CD4-positive, alpha-beta T cell treated with Interleukin-17A for 4 hours (primary cell): ENCODE measurements around the gene PTMS.

Experiments used
- DNase-seq: peaks from one replicate; pipeline ENCODE4 v3.0.0-alpha.2; 2020; ENCODE audit warnings: mixed read lengths

Gene PTMS

DNA sequence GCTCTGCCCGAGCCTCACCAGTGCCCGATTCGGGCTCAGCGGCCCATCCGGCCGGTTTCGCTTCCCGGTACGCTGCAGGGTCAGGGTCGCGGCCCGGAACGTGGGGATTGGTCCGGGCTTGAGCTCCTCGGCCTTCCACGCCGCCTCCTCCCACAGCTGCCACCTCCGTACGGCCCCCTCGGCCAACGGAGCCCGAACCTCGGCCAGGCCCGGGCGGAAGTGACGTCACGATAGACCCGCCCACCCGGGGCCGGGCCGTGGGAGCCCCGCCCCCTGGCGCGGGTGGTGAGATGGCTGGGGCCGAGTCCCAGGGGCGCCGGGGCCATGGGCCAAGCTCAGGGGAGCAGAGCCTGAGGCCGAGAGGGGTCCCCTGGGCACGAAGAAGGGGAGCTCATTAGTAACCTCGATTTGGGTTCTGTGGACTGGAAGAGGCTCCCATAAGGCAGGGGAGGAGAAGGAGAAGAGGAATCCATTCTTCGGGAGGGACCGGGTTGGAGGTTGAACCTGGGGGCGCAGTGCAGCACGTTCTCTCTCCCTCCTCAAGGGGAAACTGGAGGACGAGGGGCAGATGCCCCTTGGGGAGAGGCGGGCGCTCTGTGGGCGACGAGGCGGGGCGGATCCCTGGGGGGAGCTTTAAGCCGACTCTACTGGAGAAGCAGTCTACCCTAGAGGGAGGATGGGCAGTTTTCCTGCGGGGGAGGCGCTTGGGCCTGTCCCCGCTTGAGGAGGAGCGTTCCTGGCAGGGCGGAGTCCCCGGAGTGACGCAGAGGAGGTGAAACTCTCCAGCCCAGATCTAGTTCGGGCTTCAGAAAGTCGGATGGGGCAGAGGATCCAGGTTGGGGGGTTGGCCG, 13.0 kb upstream of the PTMS start, which contains the start of gene MLF2:
Gene MLF2 (minus strand): TSS at position 221 of the 851 bp plus-strand sequence. CDS start 807 bp downstream, outside the sequence.
- peak; percentile 98 for DNase-seq

DNA sequence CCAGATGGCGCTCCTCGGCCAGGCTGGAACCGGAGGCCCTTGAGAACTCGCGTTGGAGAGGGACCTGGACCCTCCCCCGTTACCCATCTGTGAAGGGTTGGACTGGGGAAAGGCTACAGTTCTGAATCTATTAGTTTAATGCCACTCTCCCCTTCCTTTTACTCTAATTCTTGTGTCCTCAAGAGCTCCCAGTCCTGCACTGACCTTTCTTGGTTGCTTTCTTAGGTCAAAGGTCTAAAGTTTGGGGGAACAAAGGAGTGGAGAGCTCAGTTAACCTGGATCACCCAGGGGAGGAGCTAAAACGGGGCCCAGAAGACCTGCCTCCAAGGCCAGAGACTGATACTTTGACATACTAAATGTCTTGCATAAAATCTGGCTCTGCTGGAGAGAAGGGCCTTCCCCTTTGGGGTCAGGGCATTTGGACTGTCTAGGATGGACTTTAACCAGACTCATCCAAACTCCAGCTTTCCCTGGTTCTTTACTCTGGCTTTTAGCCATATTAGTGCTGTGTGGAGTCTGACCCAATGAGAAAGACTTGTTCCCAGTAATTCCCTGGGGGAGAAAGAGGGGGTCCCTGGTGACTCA, 12.3 kb upstream of the PTMS start:
- no peak for DNase-seq

DNA sequence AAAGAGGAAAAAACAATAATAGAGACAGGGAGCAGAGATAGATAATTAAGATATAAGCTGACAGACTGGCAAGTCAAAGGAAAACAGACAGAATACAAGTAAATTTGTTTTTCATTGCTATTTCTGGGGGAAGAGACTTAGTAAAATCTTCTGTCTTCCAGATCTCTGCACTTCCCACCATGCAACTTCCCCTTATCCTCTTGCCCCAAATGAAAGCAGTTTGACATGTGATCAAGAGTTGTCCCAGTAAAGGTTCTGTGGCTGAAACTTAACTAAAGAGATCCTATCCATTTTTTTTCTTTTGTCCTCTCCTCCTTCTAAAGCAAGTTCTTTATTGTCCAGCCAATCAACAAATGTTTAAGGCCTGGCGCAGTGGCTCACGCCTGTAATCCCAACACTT, 11.8 kb upstream of the PTMS start:
- no peak for DNase-seq

DNA sequence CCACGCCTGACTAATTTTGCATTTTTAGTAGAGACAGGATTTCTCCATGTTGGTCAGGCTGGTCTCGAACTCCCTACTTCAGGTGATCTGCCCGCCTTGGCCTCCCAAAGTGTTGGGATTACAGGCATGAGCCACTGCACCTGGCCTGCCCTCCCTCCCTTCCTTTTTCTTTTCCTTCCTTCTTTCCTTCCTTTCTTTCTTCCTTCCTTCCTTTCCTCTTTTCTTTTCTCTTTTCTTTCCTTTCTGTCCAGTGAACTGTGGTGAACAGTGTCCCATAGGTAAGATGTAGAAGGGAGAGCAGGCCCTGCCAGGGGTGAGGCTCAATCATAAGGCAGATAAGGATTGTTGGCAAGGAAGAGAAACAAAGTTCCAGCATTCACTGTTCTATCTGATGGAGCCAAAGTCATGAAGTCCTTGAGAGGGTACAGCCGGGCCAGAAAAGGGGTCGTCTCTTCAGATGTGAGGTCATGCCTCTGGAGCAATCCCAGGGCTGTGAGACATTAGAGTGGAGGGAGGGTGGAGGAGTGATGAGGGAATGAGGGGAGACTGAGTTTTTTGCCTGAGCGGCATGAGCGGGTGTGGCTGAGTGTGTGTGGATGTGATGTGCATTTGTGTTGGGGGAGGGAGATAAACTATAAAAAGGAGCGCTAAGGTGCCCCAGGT, 9.0 kb upstream of the PTMS start:
- no peak for DNase-seq

DNA sequence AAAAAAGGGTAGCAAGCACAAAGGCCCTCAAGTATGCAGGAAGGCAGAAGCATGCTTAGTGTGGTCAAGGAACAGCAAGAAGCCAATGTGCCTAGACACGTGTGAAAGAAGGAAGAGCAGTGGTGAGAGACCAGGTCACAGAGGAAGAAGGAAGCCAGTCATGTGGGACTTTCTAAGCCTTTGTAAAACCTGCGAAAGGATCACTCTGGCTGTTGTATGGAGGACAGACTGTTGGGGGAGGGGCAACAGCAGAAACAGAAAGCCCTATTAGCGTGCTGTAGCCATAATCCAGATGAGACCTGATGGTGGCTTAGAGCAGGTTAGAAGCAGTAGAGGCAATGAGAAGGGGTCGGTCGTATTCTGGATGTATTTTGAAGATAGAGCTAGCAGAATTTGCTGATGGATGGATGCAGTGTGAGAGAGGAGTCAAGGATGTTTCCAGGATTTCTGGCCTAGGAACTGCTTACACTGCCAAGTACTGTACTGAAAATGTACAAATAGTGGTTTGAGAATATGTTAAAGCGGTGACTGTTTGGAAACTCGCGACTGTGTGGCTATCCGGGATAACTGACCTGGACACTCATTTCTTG, 7.6 kb upstream of the PTMS start:
- DNase-seq, result no peak

DNA sequence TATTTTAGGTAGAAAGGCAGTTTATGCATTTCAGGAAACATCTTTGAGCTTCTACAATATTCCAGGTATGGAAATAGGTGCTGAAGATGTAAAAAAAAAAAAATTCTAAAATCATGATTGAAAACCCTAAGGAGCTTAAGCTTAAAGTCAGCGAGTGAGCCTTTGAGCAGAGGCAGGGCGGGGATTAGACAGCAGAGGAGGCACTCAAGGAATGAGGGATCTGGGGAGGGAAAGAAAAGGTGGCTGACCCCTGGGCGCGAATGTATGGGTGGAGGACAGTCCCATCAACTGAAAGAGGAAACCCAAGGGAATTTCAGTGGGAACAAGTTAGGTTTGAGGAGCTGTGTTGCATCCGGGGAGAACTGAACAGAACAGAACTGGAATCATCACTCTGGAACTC, 6.4 kb upstream of the PTMS start:
- DNase-seq, result no peak

DNA sequence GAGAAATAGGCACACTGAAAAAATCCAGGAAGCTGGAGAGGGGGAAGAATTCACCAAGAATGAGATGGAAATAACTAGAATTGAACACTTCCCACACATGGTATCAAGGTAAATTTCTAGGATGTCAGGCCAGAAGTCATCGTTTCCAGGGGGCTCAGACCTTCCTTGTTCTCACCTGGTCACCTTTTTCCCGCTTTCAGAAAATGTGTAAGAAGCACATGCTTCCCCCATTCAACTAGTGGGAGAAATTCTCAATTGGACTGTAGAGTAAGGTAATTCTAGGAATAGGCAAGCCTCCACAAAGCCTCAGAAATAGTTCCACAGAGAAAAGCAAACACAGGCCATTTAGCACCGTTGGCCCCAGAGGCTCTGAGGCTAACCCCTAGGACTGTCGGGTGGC, 2.8 kb upstream of the PTMS start:
- no peak for DNase-seq

DNA sequence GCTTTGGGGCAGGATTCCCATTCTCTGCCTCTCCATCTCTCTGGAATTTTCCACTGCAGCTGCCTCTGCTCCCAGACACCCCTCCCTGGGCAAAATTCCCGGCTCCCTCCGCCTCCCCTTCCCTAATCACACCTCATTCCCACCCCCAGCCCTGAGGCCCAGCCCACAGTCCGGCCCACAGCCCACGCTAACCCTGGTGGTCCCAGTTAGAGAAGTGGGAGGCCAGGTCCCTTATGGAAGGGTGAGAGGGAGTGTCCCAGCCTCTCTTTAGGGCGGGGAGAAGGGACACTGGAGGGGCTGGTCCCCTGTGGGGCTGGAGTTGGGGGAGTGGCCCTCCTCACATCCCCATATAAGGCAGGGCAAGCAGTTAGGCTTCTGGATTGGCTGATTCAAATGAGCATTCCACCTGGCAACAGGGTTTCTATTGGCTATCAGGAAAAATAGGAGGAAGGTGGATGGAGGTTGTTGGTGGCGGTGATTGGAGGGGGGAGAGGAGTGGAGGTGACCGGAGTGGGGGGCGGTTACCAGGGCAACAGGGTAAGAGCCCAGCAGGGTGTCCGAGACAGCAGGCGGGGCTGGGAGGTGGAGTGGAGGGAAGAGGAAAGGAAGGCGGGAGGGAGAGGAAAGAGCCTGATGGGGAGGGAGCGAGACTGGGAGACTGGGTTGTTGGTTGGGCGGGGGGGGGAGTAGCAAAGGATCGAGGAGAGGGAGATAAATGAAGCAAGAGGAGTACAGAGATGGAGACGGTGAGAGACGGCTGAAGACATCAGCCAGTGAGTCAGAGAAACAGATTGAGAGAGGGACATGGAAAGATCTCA, 1.9 kb upstream of the PTMS start:
- no peak for DNase-seq

DNA sequence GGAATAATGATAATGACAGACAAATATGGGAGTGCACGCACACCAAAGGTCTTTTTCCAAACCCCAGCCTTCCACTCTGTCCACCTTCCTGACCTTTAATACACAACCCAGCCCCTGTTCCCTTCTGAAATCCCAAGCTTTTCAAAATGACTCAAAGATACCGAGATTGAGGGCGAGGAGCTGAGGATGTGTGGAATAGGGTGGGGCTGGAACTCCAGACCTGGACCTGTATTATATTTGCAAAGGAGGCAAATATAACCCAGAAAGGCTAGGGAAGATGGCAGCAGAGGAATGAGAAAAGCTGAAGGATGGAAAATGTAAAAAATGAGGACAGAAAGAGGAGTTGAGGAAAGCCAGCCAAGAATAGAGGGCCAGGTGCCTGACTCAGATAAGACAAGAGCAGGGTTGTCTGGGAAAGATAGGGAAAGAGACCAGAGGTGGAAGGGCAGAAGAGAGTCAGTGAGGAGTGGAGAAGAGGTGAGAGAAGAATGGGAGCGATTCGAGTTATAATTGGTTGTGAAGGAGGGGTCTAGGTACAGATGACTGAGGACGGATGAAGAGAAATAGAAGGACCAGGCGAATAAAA, 1.0 kb upstream of the PTMS start:
- no peak for DNase-seq

DNA sequence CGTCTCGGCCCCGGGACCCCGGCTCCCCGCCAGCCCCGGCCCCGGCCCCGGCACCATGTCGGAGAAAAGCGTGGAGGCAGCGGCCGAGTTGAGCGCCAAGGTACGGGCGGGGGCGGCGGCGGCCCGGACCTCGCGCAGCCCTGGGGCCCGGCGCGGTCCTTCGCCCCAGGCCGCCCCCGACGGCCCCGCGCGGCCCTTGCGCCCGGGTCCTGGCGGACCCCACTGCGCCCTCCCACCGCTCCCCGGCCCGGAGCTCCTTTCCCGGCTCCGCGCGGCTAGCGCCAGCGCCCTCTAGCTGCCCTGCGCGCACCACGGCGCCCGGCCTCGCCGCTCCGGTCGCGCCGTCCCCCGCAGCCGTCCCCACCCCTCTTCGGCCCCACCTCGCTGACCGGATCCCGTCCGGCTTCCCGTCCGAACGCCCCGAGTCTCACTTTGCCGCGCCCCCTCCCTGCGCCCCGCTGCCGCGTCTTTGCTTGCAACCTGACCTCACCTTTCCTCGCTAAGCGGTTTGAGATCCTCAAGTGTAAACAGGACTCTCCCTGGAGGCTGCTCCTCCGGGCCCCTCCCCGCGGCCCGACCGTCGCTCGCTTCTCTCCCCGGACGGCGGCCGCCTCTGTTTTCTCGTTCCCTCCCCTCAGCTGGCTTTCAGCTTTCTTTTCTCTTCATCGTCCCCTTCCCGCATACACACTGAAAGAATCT, 637 bp downstream of the PTMS start:
- DNase-seq, result peak; percentile 67

DNA sequence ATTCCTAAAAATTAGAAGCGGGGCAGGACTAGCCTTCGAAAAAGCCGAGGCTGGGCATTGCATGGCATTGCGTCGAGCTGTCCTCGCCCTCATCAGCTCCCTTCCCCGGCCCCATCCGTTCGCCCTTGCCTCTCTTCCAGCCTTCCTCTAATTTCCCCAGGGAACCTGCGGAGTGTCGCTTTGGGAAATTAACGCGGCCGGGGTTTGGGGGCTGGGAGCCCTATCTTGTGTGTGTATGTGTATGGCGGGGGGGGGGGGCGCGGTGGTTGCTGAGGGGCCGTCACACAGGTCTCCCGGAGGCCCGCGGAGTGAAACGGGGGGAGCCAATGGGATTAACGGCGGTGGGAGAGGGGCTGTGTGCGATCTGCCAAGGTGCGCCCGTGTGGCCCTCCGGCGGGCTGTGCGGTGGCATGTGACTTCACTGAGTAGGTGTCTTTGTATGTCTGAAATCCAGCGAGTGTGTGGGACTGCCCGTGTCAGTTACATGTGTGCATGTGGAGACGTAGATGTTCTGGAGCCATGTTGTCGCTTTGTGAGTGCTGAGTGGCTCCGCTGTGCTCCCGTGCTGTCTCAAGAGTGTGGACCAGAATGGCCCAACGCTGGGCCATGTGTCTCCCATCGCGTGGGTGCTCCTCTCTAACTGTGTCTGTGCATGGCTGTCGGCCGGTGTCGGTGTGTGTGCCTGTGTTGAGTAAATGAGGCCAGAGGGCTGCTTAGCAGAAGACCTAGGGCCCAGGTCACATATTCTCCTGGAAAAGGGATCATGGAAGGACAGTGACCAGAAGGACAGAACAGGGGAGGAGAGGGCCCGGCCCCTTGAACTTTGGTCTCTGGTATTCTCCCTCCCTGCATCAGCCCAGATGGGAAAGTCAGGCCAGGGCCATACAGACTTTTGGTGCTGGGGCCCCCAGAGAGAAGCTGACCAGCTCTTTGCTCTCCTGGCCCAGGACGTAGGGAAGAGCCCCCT, 1.5 kb downstream of the PTMS start:
- no peak for DNase-seq

DNA sequence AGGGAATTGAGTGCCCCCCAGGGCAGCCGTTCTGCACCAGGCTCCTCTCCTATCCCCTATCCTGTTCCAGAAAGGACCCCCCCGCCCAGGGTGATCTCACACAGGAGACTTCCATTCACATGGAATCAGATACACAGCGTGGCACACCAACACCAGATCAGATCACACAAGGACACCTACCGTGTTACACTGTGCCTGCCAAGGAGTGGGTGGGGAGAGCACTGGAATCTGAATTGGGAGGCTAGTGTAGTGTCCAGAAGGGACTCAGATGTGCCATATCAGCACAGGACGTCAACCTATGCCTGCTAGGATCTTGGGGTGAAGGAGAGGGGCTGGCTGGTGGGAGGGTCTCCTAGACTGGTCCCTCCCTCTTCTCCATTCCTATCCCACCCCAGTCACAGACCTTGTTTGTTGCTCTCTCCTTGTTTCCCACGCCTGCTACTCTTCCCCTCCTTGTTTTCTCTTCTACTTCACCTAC, 2.3 kb downstream of the PTMS start:
- DNase-seq, result no peak

DNA sequence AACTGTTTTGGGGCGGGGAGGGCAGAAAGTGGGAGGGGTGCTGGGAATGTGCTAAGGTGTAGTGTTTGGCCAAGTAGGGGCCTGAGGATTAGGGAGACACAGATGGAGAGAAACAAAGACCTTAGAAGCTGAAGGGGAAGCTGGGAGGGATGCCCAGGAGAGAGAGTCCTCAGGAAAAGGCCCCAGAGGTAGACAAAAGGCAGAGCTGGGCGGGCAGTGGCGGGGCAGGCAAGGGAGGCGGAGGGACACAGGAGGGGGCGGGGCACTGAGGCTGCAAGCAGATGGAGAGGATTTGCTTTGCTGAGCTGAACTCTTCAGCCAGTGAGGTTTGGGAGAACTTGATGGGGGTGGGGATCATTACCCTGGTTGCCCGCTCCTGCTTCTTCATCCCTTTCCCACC, 2.8 kb downstream of the PTMS start:
- DNase-seq, result no peak

DNA sequence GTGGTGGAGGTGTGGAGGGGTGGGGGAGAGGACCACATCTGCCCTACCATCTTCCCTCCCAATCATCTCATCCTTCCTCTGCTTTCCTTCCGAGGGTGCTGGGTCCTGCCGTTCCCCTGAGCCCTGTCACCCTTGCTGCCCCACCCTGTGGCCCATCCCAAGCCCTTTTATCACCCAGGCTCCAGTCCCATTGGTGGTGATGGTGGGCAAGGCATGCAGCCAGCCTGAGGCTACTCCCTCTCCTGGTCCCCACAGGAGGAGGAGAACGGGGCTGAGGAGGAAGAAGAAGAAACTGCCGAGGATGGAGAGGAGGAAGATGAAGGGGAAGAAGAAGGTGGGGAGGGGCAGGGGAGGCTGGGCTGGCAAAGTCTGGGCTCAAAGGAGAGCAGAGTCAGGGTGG, 3.5 kb downstream of the PTMS start:
- DNase-seq, result no peak

DNA sequence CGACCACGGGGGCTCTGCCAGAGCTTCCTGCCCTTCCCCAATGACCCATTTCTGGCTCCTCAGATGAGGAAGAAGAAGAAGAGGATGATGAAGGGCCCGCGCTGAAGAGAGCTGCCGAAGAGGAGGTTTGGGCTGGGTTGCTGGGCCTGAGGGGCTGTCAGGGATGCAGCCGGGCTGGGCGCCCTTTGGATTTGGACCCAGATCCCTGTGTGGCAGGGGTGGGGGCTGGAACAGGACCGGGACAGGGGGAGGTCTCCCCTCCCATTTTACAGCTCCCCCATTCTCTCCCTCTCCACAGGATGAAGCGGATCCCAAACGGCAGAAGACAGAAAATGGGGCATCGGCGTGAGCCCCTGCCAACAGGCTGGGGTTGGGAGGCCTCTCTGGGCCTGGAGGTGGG, 3.9 kb downstream of the PTMS start:
- no peak for DNase-seq

DNA sequence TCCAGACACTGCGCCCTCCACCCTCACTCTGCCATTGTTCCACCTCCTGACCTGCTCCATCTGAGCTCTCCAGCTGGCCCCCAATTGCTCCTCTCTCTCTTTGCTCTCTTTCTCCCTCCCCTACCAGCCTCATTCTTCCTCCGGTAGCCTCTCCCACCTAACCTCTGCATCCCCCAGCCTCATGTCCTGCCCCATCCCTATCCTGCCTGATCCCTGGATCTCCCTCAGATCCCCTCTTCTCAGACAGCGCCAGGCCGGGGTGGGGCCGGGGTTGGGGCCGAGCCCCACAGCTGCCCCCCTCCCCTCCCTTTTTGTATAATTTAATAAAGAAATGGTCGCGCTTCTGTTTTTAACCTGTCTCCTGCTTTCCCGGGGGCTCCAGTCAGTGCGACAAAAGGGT, 4.4 kb downstream of the PTMS start:
- DNase-seq, result no peak

DNA sequence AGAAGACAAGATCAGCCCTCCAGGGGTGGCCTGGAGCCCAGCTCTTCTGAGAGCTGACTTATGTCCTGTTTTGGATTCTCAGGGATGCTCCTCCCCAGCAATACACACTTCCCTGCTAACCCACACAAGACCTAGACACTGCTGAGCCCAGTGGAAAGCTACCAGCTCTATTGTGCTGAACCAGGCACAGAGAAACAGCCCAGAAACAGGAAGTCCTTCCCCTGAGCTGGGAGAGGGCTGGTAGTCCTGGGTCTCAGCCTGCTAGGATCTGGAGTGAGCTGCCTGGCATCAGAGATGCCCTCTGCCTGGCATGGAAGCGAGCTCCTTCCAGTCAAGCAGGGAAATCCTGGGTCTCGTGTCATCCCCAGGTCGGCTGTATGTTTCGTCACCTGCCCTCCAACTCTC, 4.9 kb downstream of the PTMS start:
- no peak for DNase-seq

DNA sequence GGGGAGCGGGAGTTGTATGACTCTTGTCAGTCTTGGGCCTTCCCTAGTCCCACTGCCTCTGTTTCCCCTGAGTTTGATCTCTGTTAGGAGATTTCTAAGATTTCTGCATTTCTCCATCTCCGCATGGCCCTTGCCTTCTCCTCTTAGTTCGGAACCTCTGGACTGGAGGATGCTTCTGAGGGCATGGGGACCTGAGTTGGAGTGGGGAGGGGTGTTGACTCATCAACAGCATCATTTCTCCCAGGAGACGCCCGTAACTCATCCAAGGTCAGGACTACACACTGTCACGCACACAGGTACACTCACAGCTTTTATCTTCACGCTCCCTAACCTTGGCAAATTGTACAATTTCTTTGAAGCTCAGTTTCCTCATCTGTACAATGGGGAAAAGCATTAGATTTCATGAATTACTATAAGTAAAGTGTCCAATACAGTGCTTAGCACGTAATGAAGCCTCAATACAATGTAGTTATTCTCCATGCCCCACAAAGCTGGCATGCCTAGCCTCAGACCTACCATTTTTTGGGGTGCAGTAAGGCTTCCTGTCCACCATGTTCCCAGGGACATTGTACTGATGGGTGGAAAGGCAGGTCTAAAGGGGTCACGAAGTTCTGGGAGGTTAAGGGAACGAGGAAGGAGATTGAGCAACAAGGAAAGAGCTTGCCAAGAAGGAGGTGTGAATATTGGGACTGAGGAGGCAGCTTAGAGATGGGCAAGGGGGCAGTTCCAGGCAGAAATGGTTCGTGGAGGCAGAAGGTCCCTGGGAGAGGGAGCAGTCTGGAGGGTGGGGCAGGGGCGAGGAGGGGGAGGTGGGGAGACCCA, 5.6 kb downstream of the PTMS start:
- DNase-seq, result no peak

DNA sequence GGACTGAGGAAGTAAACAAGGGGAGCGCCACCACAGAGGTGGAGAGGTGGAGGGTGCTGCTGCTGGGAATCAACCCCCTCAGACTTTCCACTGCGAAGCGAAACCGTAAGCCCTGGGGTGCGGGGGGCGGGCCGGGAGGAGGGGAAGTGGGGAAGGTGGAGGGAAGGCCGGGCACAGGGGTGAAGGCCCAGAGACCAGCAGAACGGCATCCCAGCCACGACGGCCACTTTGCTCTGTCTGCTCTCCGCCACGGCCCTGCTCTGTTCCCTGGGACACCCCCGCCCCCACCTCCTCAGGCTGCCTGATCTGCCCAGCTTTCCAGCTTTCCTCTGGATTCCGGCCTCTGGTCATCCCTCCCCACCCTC, 6.2 kb downstream of the PTMS start, which contains the start of gene LAG3:
Gene LAG3 (plus strand): TSS at position 190 of the 365 bp plus-strand sequence. CDS start 333 bp downstream, outside the sequence.
- DNase-seq, result peak; percentile 41
